DOHH2 (cell line): ENCODE measurements around the gene FAM76A.

Experiments used
- CTCF ChIP-seq: fragments of 200-600 bp; sonication (generic); IDR thresholded peaks from one replicate; pipeline ENCODE4 v1.5.1; 2014; ENCODE audit warnings: antibody characterized with exemption, mild to moderate bottlenecking, low read depth, low read length; ENCODE audit not compliant: poor library complexity, severe bottlenecking
- EZH2phosphoT487 ChIP-seq: fragments of 200-600 bp; sonication (generic); IDR thresholded peaks from 2 replicates; pipeline ENCODE4 v1.6.1; 2017; ENCODE audit warnings: borderline replicate concordance, mild to moderate bottlenecking, antibody characterized with exemption, low read length, moderate library complexity, mixed read lengths

GRCh38 chr1:27787895-27788294, 62.1 kb downstream of the FAM76A start:
- TF ChIP-seq CTCF (no peak), EZH2phosphoT487 (no peak)
